Measurements from ENCODE around the gene NKAIN4. TPM values are rescaled to one million over a fixed set of nuclear protein-coding genes. Genes with fewer than 3 reads are reported as not detected.
A peak's percentile ranks its signal among the peaks of the same experiment; 100 is the strongest.

Gene NKAIN4
- total and polyA plus RNA-seq, 8 donors, result 0.14 TPM; not detected in 7

DNA sequence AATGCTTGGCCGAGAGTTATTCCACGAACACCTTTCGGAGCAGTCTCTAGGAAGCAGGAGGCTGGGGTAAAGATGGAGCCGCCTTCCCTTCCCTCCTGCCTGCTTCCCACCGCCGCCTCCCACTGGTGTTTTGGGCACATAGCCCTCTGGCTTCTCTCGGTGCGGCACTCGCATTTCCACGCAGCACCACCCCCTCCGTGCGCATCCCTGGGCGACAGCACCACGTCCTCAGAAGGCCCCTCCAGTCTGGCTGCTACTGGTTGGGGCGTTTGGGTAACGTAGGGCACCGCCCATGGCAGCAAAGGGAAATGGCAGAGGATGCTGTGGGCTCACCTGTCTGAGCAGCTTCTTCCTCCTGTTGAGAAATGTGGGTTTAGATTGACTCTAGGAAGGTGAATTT, 41.2 kb upstream of the NKAIN4 start:
- DNase-seq (peak in 2 of 6 donors; percentile 5 to 40), ATAC-seq (no peak), FAIRE-seq (no peak)
- Histone ChIP-seq H3K9me3 (no peaks in the 10 kb centered on the region), H3K27me3 (peaks cover 0 to 9% (median 0%) of the 10 kb centered on the region in 4 donors), H3K4me3 (no peak overlapping the region), H3K4me1 (no peaks in the 10 kb centered on the region), H3K36me3 (no peaks in the 10 kb centered on the region), H3K27ac (no peak overlapping the region)
- 18 to 20% methylated on average over 17 of the region's 17 CpGs for WGBS, 2 donors
- intact Hi-C loops (cut with DNase I), result no loop called here
- TF ChIP-seq, protein P1, sequence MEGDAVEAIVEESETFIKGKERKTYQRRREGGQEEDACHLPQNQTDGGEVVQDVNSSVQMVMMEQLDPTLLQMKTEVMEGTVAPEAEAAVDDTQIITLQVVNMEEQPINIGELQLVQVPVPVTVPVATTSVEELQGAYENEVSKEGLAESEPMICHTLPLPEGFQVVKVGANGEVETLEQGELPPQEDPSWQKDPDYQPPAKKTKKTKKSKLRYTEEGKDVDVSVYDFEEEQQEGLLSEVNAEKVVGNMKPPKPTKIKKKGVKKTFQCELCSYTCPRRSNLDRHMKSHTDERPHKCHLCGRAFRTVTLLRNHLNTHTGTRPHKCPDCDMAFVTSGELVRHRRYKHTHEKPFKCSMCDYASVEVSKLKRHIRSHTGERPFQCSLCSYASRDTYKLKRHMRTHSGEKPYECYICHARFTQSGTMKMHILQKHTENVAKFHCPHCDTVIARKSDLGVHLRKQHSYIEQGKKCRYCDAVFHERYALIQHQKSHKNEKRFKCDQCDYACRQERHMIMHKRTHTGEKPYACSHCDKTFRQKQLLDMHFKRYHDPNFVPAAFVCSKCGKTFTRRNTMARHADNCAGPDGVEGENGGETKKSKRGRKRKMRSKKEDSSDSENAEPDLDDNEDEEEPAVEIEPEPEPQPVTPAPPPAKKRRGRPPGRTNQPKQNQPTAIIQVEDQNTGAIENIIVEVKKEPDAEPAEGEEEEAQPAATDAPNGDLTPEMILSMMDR (IDR thresholded peaks at IDR 0.05), result no peak

DNA sequence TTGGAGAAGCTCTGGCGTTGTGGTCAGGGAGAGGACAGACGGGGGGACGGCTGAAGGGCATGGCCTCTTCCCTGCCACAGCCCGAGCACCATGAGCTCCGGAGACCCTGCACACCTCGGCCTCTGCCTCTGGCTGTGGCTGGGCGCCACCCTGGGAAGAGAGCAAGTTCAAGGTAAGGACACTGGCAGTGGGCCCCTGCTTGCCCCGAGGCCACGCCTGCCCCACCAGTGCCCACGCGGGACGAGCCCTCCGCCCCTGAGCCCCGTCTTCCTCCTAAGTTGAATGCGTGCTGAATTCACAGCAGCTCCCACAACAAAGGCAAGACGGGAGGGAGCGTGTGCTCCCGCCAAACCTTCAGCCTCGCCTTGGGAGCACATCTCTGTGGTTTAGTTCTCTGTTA, 40.8 kb upstream of the NKAIN4 start:
- no peaks in the 10 kb centered on the region for H3K36me3 ChIP-seq
- TF ChIP-seq, protein P1 (IDR thresholded peaks at IDR 0.05), result no peak
- H3K4me1 ChIP-seq, result no peaks in the 10 kb centered on the region
- intact Hi-C loops (cut with DNase I), result no loop called here
- H3K9me3 ChIP-seq, result no peaks in the 10 kb centered on the region
- FAIRE-seq (no peak), ATAC-seq (no peak), DNase-seq (peak in 2 of 6 donors; percentile 16 to 70)
- H3K27me3 ChIP-seq, result peaks cover 0 to 9% (median 0%) of the 10 kb centered on the region in 4 donors
- no peak overlapping the region for H3K4me3 ChIP-seq
- WGBS, 2 donors, result 22 to 26% methylated on average over 19 of the region's 19 CpGs
- H3K27ac ChIP-seq, result no peak overlapping the region

DNA sequence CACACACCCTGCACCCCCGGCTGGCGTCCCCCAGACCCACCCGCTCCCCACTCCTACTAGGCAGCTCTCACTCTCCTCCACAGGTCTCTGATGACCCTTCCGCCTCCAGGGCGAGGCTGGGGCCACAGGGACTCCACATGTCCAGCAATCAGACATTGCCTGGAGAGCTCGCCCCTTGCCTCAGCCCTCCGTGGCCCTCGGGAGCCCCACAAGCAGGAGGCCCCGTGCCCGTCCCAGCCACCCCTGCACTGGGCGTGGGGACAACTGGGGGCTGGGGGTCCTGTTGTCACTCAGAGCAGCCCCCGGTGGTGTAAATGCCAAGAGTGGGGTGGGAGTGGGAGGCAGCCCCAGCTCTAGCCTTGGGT, 40.3 kb upstream of the NKAIN4 start:
- Histone ChIP-seq H3K4me3 (no peak overlapping the region), H3K36me3 (no peaks in the 10 kb centered on the region), H3K27me3 (peaks cover 0 to 9% (median 0%) of the 10 kb centered on the region in 4 donors), H3K4me1 (no peaks in the 10 kb centered on the region), H3K9me3 (no peaks in the 10 kb centered on the region), H3K27ac (no peak overlapping the region)
- WGBS, 2 donors, result 66 to 78% methylated on average over 12 of the region's 12 CpGs
- TF ChIP-seq, protein P1 (IDR thresholded peaks at IDR 0.05), result no peak
- DNase-seq, result peak in 2 of 6 donors; percentile 17 to 70
- intact Hi-C loops (cut with DNase I), result no loop called here
- ATAC-seq, result no peak
- FAIRE-seq, result no peak

DNA sequence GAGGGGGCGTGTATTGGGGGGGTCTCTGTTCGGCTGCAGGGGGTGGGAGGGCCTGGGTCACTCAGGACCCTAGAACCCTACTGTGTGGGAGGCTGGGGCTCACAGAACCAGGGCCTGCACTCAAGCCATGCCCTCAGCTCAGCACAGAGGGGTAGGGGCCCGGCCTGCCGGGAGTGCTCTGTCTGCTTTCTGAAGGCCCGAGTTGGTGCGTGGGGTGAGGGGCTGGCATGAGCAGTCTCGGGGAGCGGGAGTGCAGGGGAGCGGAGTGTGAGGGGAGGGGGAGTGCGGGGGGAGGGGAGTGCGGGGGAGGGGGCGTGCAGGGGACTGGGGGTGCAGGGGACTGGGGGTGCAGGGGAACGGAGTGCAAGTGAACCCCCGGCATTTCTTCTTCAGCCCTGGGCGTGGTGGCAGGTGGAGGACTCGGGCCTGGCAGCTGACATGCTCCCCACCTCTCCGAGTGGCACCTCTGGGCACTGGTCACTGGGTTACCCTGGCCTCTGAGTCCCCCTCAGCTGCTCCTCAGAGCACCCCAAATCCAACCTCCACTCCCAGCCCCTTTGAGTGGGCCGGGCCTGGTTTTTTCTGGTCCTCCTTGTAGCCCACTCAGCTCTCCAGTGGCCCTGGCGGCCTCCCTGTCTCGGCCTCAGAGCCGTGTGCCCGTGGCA, 39.7 kb upstream of the NKAIN4 start:
- no peak overlapping the region for H3K4me3 ChIP-seq
- no peaks in the 10 kb centered on the region for H3K4me1 ChIP-seq
- TF ChIP-seq, protein P1 (IDR thresholded peaks at IDR 0.05), result no peak
- DNase-seq (peak in 1 of 6 donors; percentile 65), FAIRE-seq (no peak), ATAC-seq (no peak)
- H3K27ac ChIP-seq, result no peak overlapping the region
- WGBS, 2 donors, result 39 to 44% methylated on average over 11 to 19 of the region's 22 CpGs
- H3K36me3 ChIP-seq, result peaks cover 0 to under 1% (median 0%) of the 10 kb centered on the region in 3 donors
- peaks cover 0 to 9% (median 0%) of the 10 kb centered on the region in 4 donors for H3K27me3 ChIP-seq
- no peaks in the 10 kb centered on the region for H3K9me3 ChIP-seq
- intact Hi-C loops (cut with DNase I), result no loop called here

DNA sequence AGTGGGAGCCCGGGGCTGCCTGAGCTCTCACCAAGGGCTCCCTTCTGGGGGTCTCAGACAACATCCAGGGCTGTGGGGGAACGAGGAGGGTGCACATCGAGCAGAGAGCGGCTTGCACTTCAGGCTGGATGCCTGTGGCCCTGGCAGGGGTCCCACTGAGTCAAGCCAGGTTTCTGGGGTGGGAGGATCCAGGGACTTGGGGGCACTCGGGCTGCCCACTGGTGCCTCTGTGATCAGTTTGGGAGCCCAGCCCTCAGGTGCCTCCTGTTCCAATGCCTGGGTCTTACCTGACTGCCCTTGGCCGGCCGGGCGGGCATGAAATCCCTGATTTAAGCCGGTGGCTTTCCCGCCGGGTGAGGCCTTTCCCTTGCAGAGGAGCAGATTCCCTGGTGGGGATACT, 39.2 kb upstream of the NKAIN4 start:
- no peak for ATAC-seq
- Histone ChIP-seq H3K9me3 (no peaks in the 10 kb centered on the region), H3K4me3 (no peak overlapping the region), H3K36me3 (peaks cover 0 to 6% (median 0%) of the 10 kb centered on the region in 3 donors), H3K27ac (no peak overlapping the region), H3K27me3 (peaks cover 0 to 9% (median 0%) of the 10 kb centered on the region in 4 donors), H3K4me1 (no peaks in the 10 kb centered on the region)
- TF ChIP-seq, protein P1 (IDR thresholded peaks at IDR 0.05), result no peak
- intact Hi-C loops (cut with DNase I), result no loop called here
- WGBS, 2 donors, result 41 to 49% methylated on average over 9 to 11 of the region's 11 CpGs
- FAIRE-seq, result no peak
- DNase-seq, result peak in 2 of 6 donors; percentile 31 to 78
